GM21381 (cell line): ENCODE data around the gene HECTD4.
"Not testable (repeated sequence)": the region's sequence is repeated elsewhere in the genome, so short reads cannot be mapped to it uniquely, and the experiment has no call there.

Experiments
- ATAC-seq: cut with Tn5 transposase; IDR thresholded peaks from one replicate; pipeline ENCODE4 v1.9.1; 2021; ENCODE audit warnings: mild to moderate bottlenecking, moderate library complexity; ENCODE audit not compliant: unreplicated experiment

Gene HECTD4

DNA sequence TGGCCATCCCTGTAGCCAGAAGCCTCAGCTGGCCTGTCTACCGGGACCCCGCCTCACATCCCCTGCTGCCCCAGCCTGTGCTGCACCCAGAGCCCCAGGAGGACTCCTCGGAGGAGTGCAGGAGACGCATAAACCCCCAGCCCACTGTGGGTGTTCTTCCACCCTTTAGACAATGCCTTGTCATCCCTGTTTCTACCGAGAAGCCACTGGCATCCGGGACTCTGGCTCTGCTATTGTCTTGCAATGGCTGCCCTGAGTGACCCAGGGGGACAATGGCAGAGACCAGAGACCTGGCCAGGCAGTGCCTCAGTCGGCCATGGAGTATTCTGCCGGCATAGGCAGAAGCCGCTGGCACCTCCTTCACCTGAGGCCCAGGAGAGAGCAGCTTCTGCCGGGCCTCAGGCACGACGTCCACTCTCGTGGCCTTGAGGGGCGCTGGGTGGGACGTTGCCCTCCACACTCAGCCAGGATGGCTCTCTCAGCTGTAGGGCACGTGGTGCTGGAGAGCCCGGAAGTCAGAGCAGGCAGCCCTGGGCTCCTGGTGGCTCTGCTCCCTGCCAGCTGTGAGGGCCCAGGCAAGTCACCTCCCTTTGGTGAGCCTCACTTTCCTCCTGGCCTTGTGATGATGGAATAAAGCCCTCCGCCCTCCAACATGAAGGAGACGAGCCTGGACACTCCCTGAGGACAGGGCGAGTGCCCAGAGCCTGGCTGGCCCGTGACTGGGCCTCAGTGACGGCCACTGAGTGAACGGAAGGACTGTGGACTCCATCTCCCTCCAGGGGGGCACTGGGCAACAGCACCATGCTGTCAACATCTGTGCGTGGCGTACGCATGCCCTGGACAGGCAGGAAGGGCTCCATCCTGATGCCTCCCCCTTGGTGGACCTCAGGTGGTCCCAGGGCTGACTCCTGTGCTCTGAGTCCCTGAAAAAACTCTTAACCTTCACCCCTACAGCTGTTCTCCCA is 215.9 kb downstream of the HECTD4 start:
- ATAC-seq, result no peak

- no peak for ATAC-seq
Observed at GRCh38 chr12:112165624-112166023, 216.6 kb downstream of the HECTD4 start.

DNA sequence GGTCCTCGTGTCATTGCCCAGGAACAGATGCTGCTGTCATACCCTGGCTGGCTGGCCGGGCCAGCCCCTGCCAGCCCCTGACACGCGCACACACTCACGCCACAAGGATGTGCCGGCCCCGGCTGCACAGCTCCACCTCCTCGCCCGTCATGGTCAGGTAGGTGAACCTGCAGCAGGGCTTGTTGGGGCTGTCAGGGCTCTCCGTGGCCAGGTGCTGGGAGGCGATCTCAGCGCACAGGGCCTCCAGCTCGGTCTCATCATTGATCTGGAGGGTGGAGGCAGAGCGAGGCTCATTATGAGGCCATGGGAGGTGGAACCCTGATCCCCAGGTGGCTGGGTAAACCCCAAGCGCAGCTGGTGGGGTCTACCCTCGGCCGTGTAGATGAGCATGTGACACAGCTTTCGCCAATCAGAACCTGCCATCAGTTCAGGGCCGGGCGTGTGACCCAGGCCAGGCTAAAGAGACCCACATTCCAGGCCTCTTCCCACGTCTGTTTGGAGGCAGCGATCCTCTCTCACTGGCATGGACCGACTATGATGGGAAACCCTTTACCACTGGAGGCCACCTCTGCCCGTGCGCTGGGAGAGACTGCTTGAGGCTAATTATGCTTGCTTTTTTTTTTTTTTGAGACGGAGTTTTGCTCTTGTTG is 218.1 kb downstream of the HECTD4 start:
- no peak for ATAC-seq

GRCh38 chr12:112163471-112163991 is 218.7 kb downstream of the HECTD4 start:
- ATAC-seq, result no peak

- ATAC-seq, result no peak
Observed at GRCh38 chr12:112163056-112163455, 219.2 kb downstream of the HECTD4 start.

DNA sequence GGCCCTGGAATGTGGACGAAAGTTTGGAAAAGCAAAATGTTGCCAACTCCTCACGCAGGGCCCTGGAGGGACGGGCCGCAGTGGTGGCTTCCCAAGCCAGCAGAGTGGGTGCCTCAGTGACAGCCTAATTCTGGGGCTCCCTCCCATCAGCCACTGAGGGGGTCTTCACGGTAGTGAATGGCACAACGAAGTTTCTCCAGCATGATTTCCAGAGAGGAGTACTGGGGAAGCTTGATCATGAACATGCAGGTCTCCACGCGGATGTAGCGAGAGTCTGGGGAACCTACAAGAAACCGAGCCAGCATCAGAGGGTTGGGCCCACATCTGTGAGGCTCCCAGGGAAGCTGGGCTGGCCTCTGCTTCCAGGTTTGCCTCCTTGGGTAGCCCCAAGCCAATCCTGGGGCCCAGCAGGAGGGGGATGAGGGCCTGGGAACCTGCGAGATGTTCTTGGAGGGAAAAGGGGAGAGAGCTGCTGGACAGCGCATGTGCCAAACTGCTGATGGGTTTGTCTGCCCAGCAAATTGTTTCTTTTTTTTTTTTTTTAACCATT is 219.9 kb downstream of the HECTD4 start:
- no peak for ATAC-seq

DNA sequence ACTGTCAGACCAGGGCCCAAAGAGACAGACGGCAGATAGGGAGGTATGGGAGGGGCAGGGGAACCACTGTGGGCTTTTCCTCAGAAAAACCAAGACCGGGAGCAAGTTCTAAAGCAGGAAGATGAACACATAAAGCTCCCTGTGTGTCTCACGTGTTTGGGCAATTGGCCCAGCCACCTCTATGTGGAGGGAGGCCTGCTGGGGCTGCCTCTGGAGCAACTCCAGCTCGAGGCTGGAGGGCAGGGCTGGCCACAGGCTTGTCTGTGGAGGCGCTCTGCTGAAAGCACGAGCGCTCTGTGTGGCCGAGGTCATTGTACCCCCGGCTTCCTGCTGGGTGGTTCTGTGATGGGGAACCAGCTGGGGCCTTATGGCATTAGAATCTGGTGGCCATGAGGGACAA is 220.5 kb downstream of the HECTD4 start:
- ATAC-seq, result no peak

DNA sequence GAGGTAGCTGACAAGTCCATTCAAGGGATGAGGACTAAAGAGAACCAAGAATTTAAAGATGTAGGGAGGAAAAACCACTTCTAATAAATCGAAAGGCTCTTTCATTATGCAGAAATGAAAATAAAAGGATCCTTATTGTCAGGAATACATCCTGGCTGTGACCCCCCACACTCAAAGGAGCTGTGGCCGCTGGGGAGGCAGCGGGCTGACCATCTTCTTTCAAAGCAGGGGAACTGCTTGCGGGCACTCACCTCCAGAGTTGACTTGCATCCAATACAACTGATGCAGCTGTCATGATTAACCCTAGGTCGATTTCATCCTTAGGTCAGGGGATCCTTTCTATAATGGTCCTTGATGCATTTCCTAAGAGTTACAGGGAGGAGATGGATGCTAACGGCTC is 221.6 kb downstream of the HECTD4 start:
- ATAC-seq, result no peak

DNA sequence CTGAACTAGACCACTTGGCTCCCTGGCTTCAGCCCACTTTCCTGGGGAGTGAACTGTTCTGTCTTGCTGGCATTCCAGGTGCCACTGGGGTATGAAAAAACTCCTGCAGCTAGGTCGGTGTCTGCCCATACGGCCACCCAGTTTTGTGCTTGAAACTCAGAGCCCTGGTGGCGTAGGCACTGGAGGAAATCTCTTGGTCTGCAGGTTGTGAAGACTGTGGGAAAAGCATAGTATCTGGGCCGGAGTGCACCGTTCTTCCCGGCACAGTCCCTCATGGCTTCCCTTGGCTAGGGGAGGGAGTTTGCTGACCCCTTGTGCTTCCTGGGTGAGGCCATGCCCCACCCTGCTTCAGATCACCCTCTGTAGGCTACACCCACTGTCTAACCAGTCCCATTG is 223.1 kb downstream of the HECTD4 start:
- ATAC-seq, result no peak

GRCh38 chr12:112158461-112159145 is 223.6 kb downstream of the HECTD4 start:
- not testable (repeated sequence) for ATAC-seq

GRCh38 chr12:112153893-112154219 is 228.4 kb downstream of the HECTD4 start:
- ATAC-seq, result no peak

- no peak for ATAC-seq
Observed at GRCh38 chr12:112153181-112153892, 228.9 kb downstream of the HECTD4 start.

- ATAC-seq, result no peak
Observed at GRCh38 chr12:112151766-112152541, 230.3 kb downstream of the HECTD4 start.

DNA sequence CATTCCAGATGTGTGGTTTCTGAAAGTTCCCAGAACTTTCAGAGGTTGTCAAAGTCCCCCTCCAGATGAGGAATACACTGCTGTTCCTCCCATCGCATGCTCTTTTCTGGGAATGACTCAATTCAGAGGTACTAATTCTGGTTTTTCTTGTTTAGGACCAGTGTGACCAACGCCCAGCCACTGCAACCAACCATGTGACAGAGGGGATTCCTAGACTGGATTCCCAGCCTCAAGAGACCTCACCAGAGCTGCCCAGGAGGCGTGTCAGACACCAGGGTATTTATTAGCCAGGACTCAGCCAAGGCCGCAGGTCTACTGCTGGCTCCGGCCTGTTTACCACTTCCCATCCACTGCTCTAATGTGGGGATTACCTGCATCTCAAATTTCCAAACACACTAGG is 232.6 kb downstream of the HECTD4 start:
- ATAC-seq, result no peak

GRCh38 chr12:112148031-112148513 is 234.2 kb downstream of the HECTD4 start:
- ATAC-seq, result no peak

- ATAC-seq, result no peak
Observed at GRCh38 chr12:112146123-112146522, 236.1 kb downstream of the HECTD4 start.

- no peak for ATAC-seq
Observed at GRCh38 chr12:112140728-112141127, 241.5 kb downstream of the HECTD4 start.

DNA sequence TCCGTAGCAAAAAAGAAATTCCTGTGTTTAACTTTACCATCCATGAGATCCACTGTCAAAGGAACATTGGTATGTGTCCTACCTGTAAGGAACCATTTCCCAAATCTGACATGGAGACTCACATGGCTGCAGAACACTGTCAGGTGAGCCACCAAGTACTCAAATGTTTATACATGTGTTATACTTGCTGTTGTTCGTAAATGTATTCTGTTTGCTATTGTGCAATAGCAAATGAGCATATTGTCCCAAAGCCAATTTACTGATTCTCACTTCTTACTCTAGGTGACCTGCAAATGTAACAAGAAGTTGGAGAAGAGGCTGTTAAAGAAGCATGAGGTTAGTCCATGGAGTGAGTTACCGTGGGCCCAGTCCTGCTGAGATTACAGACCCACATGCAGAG is 247.5 kb downstream of the HECTD4 start:
- ATAC-seq, result no peak

DNA sequence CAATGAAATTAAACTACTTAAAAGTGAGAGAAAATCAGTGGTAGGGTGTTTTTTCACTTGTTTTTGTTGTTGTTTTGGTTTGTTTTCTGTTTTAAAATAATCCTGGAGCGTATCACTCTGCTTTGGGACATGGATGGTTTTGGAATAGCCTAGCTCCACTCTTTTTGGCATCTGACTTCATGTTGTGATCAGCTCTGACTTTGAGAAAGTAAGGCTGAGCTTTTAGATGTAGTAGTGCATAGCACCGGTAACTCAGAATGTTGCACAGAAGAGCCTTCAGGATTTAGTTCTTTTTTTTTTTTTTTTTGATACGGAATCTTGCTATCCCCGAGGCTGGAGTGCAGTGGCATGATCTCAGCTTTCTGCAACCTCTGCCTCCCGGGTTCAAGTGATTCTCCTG is 248.8 kb downstream of the HECTD4 start:
- no peak for ATAC-seq

- ATAC-seq, result no peak
Observed at GRCh38 chr12:112131686-112132085, 250.5 kb downstream of the HECTD4 start.
